Endothelial cell of umbilical vein (primary cell): ENCODE data around the gene NGEF.

Source experiments
- EZH2 ChIP-seq: IDR thresholded peaks from 2 replicates; pipeline ENCODE4 v1.6.1; 2012; ENCODE audit warnings: borderline replicate concordance, low read depth, mild to moderate bottlenecking, moderate library complexity, low read length, inconsistent platforms; ENCODE audit not compliant: severe bottlenecking
- GATA2 ChIP-seq: IDR thresholded peaks from 2 replicates; pipeline ENCODE4 v1.7.0; 2011; ENCODE audit warnings: low read depth, mild to moderate bottlenecking, moderate library complexity, mixed read lengths, low read length; ENCODE audit not compliant: insufficient read length, insufficient read depth
- MAX ChIP-seq: IDR thresholded peaks from 2 replicates; pipeline ENCODE4 v1.6.1; 2011; ENCODE audit not compliant: insufficient read depth, insufficient read length
- MYC ChIP-seq: IDR thresholded peaks from one replicate; pipeline ENCODE4 v1.6.1; 2011; ENCODE audit warnings: mild to moderate bottlenecking, low read depth, low read length
- POLR2A ChIP-seq: IDR thresholded peaks from 2 replicates; pipeline ENCODE4 v1.6.1; 2012; ENCODE audit warnings: low read depth, mild to moderate bottlenecking, control low read depth, low read length
- POLR2AphosphoS5 ChIP-seq: IDR thresholded peaks from 2 replicates; pipeline ENCODE4 v1.6.1; 2012; ENCODE audit warnings: low read depth, mild to moderate bottlenecking, control low read depth, low read length, moderate library complexity; ENCODE audit not compliant: insufficient read depth
- TF ChIP-seq, protein P1 (sequence below), 2 donors: IDR thresholded peaks; 1 replicate in 1 of 2; 2 replicates in 1 of 2; pipeline ENCODE4 v1.5.1; 2011; ENCODE audit warnings: low read length in 2 of 2, mild to moderate bottlenecking in 2 of 2, moderate library complexity in 2 of 2, control low read depth in 1 of 2, inconsistent platforms in 1 of 2, low read depth in 1 of 2; ENCODE audit not compliant: insufficient read depth in 1 of 2; ENCODE audit errors: extremely low read depth in 1 of 2

GRCh38 chr2:233026198-233026813 is 13.2 kb upstream of the NGEF start:
- TF ChIP-seq, protein P1, sequence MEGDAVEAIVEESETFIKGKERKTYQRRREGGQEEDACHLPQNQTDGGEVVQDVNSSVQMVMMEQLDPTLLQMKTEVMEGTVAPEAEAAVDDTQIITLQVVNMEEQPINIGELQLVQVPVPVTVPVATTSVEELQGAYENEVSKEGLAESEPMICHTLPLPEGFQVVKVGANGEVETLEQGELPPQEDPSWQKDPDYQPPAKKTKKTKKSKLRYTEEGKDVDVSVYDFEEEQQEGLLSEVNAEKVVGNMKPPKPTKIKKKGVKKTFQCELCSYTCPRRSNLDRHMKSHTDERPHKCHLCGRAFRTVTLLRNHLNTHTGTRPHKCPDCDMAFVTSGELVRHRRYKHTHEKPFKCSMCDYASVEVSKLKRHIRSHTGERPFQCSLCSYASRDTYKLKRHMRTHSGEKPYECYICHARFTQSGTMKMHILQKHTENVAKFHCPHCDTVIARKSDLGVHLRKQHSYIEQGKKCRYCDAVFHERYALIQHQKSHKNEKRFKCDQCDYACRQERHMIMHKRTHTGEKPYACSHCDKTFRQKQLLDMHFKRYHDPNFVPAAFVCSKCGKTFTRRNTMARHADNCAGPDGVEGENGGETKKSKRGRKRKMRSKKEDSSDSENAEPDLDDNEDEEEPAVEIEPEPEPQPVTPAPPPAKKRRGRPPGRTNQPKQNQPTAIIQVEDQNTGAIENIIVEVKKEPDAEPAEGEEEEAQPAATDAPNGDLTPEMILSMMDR (IDR thresholded peaks at IDR 0.05; ENCODE audit: extremely low read depth in 1 of 2, insufficient read depth in 1 of 2, low read depth in 1 of 2, low read length in 2 of 2): no peak
- TF ChIP-seq POLR2A (no peak), MYC (no peak), EZH2 (no peak), GATA2 (no peak), MAX (no peak), POLR2AphosphoS5 (no peak)
